GM19468 (cell line): Measurements from ENCODE around the gene PCED1B.
"Not testable (repeated sequence)": the region's sequence is repeated elsewhere in the genome, so short reads cannot be mapped to it uniquely, and the experiment has no call there.

Source experiments
- ATAC-seq: cut with Tn5 transposase; IDR thresholded peaks from one replicate; pipeline ENCODE4 v1.9.1; 2021; ENCODE audit warnings: mild to moderate bottlenecking, moderate library complexity, moderate number of reproducible peaks; ENCODE audit not compliant: unreplicated experiment; ENCODE audit errors: extremely low read depth

The PCED1B gene

DNA sequence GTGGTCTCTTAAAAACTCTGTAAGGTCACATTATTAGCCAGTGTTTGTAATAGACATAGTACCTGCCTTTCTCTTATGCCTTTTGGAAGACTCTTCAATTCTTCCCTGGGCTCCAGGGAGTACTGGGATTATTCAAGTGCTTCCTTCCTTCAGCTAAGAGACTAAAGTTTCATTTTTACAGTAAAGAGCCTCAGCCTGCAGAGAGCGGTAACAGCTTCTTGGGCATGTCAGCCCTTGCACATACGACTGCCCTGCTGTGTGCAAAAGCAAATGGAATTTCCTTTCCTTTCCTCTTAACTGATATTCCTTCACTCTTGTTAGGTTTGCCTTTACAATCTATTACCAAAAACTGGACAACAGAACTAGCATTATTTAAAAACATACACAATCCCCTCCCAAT, 33.3 kb downstream of the PCED1B start:
- no peak for ATAC-seq

DNA sequence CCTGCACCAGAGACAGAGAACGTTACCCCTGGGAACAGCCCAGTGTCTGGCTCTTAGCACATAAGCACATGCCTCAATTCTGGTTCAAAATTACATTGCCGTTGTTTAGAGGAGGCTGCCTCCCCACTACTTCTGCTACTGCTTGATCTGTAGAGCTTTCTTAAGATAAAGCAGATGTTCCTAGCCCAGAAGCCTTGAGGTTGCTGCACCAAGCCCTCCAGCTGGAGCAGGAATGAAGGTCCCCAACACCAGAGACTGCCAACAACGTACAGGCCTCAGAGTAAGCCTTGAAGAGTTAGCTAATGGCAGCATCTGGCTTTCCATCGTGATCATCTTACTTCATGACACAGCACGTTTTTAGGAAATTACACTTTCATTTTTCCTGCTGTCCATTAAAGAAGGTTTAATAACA, 35.1 kb downstream of the PCED1B start:
- ATAC-seq, result no peak

DNA sequence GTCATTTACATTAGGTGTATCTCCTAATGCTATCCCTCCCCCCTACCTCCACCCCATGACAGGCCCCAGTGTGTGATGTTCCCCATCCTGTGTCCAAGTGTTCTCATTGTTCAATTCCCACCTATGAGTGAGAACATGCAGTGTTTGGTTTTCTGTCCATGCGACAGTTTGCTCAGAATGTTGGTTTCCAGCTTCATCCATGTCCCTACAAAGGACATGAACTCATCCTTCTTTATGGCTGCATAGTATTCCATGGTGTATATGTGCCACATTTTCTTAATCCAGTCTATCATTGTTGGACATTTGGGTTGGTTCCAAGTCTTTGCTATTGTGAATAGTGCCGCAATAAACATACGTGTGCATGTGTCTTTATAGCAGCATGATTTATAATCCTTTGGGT, 37.9 kb downstream of the PCED1B start:
- not testable (repeated sequence) for ATAC-seq

- no peak for ATAC-seq
Observed at GRCh38 chr12:47120736-47121135, 41.3 kb downstream of the PCED1B start.

DNA sequence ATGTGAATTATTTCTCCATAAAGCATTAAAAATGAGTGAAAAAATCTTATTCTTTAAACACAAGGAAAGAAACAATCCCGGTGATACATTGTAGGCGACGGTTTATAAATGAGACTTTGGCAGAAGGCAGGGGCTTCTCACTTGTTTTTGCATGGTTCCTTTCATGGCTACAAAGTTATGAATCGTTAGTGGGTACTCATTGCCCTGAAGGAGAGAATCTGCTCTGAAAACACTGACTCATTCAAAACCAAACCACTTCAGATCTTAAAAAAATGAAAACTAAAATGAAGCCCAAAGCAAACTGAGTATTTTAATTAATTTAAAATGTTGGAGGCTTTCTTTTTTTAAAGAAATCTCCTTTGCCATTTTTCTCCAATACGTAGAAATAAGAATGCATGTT, 41.7 kb downstream of the PCED1B start:
- ATAC-seq, result no peak

- no peak for ATAC-seq
Observed at GRCh38 chr12:47122602-47123001, 43.2 kb downstream of the PCED1B start.

GRCh38 chr12:47123730-47124129, 44.3 kb downstream of the PCED1B start:
- no peak for ATAC-seq

GRCh38 chr12:47124451-47124850, 45.0 kb downstream of the PCED1B start:
- no peak for ATAC-seq

DNA sequence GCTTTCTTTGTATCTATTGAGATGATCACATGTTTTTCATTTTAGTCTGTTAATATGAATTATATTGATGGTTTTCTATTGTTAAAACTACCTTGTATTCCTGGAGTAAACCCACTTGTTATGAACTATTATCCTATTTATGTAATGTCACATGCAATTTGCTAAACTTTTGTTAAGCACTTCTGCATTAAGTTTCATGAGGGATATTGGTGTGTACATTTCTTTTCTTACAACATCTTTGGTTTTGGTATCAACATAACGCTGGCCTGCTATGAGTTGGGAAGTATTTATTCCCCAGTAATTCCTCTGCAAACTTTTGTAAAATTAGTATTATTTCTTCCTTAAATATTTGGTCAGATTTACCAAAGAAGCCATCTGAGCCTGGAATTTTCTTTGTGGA, 46.8 kb downstream of the PCED1B start:
- no peak for ATAC-seq

GRCh38 chr12:47131011-47131410, 51.6 kb downstream of the PCED1B start:
- ATAC-seq, result no peak

DNA sequence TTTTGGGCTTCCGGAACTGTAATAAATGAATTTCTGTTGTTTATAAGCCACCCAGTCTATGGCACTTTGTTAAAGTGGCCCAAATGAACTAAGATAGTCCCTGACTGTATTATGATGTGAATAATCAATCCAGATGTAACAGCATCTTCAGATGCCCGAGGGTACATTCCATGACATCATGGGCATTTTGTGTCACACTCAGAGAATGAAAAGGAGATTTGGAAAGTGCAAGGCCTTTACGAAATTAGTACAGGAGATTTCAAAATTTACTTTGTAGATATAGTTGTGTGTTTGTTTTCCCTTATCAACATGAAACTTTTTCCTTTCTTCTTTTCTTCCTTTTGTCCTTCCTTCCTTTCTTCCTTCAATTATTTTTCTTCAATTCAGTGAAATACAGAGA, 54.6 kb downstream of the PCED1B start:
- no peak for ATAC-seq

DNA sequence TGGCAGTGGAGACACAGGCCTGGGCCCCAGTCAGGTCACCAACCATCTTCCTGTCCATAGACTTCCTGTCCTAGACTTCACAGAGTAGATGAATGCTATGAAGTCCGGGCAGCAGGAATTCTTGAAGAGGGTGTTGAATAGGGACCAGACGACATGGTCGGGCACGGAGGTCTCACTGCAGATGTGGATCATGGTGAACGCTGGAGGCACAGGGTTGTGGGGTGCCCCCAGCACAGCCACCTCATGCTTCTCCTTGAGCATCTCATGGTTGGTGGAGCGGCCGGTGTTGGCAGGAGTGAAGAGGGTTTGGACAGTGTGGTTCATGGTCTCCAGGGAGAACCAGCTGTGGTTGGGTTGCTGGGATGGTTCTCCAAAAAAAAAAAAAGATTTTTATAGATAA, 56.2 kb downstream of the PCED1B start:
- ATAC-seq, result no peak

DNA sequence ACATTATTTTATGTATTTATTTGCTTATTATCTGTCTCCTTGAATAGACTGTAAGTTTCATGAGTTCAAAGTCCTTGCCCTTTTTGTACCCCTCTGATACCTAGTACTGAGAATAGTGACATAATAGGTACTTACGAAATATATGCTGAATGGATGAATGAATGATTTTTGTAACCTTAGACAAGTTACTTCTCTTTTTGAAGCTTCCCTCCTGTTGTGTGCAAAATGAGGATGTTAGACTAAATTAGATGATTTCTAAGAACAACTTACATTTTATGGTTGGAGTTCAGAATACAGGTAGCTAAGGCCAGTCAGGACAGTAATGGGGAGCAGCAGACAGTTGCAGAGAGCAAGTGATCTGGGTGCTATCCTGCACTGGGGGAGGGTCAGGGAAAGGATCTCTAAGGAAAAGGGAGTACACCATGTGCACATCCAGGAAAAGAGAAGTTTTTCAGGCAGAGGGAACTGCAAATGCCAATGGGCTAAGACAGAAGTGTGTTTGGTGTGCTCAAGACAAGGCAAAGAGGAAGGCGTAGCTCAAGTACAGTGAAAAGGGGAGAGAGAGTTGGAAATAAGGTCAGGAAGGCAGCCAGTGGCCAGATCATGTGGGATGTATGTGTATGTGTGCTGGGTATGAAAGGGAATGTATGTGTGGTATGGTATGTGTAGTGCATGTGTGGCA, 59.7 kb downstream of the PCED1B start:
- no peak for ATAC-seq

DNA sequence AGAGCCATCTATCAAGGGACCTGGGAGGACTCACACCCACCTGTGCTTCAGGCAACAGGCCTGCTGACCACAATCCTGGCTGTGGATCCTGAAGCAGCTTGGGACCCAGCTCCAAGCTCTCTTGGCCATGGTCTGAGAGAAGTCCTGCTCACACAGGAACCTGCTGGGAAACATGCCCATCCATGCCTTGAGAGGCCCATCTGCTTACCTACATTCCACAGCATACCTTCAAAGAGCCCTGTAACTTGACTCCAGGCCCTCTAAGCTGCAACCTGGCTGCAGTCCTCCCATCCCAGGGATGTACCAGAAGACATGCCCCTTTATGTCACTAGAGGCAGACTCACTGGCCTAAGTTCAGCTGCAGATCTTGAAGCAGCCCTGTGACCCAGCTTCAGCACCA, 62.0 kb downstream of the PCED1B start:
- ATAC-seq, result no peak

DNA sequence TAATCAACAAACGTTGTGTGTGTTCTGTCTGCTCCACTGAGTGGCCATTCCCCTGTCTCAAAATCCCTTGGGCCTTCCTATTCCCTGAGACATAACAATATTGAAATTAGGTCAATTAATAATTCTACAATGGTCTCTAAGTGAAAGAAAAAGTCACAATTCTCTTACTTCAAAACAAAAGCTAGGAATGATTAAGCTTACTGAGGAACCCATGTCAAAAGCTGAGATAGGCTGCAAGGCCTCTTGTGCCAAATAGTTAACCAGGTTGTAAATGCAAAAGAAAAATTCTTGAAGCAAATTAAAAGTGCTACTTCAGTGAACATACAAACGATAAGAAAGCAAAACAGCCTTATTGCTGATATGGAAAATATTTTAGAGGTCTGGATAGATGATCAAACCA, 65.3 kb downstream of the PCED1B start:
- ATAC-seq, result no peak

DNA sequence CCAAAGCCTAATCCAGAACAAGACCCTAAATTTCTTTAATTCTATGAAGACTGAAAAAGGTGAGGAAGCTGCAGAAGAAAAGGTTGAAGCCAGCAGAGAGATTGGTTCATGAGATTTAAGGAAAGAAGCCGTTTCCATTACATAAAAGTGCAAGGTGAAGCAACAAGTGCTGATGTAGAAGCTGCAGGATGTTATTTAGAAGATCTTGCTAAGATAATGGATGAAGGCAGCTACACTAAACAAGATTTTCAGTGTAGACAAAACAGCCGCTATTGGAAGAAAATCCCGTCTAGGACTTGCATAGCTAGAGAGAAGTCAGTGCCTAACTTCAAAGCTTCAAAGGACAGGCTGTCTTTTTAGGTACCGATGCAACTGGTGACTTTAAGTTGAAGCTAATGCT, 65.8 kb downstream of the PCED1B start:
- ATAC-seq, result no peak

DNA sequence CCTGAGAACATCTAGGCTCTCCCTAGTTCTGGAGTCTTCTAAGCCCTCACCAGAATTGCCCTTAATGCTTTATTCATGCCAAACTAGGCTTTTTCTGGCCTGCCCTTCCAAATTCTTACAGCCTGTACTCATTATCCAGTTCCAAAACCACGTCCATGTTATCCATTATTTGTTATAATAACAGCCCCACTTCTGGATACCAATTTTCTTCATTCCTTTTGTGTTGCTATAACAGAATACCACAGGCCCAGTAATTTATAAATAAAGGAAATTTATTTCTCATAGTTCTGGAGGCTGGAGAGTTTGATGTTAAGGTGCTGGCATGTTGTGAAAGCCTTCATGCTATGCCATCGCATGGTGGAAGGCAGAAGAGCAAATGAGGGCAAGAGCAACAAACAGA, 68.3 kb downstream of the PCED1B start:
- no peak for ATAC-seq

DNA sequence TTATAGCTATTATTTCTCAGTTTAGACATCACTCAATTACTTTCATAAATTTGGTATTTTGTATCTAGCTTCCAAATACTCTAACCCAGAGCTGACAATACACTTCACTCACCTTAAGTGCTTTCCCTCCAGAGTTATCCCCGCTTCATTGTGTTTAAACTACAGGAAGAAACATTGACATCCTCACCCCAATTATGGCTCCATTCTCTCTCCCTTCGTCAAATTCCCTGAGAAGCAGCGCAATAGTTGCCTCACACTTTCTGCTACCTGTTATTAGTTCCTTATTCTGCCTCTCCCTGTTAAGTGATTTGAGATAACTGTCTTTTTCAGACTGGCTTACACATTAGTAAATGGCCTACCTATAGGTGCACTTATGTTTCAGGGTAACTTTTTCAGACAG, 69.7 kb downstream of the PCED1B start:
- no peak for ATAC-seq

- no peak for ATAC-seq
Observed at GRCh38 chr12:47152095-47152494, 72.7 kb downstream of the PCED1B start.

- ATAC-seq, result no peak
Observed at GRCh38 chr12:47155457-47156166, 76.2 kb downstream of the PCED1B start.

DNA sequence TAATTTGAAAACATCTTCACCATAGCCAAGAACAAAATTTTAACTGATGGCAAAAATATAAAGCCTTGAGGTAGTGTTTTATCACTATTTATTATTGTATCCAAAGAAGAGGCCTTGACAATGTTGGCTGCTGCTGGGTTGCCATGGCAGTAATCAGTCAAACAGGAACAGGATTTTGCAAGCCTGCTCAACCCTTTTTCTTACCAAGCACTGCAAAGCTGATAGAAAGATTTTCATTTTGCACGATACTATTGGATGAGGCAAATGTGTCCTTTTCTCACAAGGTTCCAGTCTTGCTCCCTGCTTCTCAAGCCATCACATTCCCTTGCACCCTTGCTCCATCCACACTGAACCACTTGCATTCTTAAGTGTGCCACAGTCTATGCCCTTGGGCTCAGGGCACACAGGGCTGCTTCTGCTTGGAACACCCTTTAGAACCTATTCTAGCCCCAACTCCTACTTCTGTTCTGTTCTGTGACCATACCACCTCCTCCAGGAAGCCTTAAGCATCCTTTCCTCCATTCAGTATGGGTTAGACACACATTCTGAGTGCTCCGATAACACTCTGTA, 76.8 kb downstream of the PCED1B start:
- ATAC-seq, result no peak

DNA sequence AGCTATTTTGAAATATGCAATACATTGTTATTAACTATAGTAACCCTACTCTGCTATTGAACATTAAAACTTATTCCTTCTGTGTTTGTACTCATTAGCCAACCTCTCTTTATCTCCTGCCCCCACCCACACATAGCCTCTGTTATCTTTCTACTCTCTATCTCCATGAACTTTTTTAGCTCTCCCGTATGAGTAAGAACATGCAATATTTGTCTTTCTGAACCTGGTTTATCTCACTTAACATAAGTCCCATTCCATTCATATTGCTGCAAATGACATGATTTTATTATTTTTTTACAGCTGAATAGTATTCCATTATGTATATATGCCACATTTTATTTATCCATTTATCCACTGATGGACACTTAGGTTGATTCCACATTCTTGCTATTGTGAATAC, 79.4 kb downstream of the PCED1B start:
- no peak for ATAC-seq
